Measurements from ENCODE around the gene KLRF1.

KLRF1 gene

GRCh38 chr12:9827209-9827888 lies at the start of gene KLRF1:
Gene KLRF1, plus strand, starts transcription at chr12:9827481. Its CDS starts 64 bp downstream, at chr12:9827545.
- no peak for DNase-seq

- no peak for DNase-seq
Observed at GRCh38 chr12:9779209-9779608, 48.1 kb upstream of the KLRF1 start.

- DNase-seq: no peak
Observed at GRCh38 chr12:9781360-9781759, 45.9 kb upstream of the KLRF1 start.

- DNase-seq: no peak
Observed at GRCh38 chr12:9782547-9783382, 44.5 kb upstream of the KLRF1 start.

GRCh38 chr12:9784326-9784725 lies 43.0 kb upstream of the KLRF1 start:
- DNase-seq: no peak

GRCh38 chr12:9784816-9785215 lies 42.5 kb upstream of the KLRF1 start:
- no peak for DNase-seq

- DNase-seq: no peak
Observed at GRCh38 chr12:9786726-9787717, 40.3 kb upstream of the KLRF1 start.

GRCh38 chr12:9792185-9792900 lies 34.9 kb upstream of the KLRF1 start:
- DNase-seq: no peak

- DNase-seq: no peak
Observed at GRCh38 chr12:9792961-9793617, 34.2 kb upstream of the KLRF1 start.

- DNase-seq: no peak
Observed at GRCh38 chr12:9793779-9794395, 33.4 kb upstream of the KLRF1 start.

- no peak for DNase-seq
Observed at GRCh38 chr12:9794484-9795093, 32.7 kb upstream of the KLRF1 start.

- no peak for DNase-seq
Observed at GRCh38 chr12:9795945-9796344, 31.3 kb upstream of the KLRF1 start.

- no peak for DNase-seq
Observed at GRCh38 chr12:9796346-9796745, 30.9 kb upstream of the KLRF1 start.

GRCh38 chr12:9796971-9797370 lies 30.3 kb upstream of the KLRF1 start:
- DNase-seq: no peak

GRCh38 chr12:9797722-9798619 lies 29.3 kb upstream of the KLRF1 start:
- DNase-seq: peak; percentile 1

- no peak for DNase-seq
Observed at GRCh38 chr12:9799961-9800360, 27.3 kb upstream of the KLRF1 start.

- no peak for DNase-seq
Observed at GRCh38 chr12:9805883-9806282, 21.4 kb upstream of the KLRF1 start.

- DNase-seq: no peak
Observed at GRCh38 chr12:9806714-9807113, 20.6 kb upstream of the KLRF1 start.

GRCh38 chr12:9808504-9808903 lies 18.8 kb upstream of the KLRF1 start:
- DNase-seq: no peak

GRCh38 chr12:9809338-9809737 lies 17.9 kb upstream of the KLRF1 start:
- DNase-seq: no peak
